IMR-90 (cell line): ENCODE results near the gene FAF1. TPM values are rescaled to one million over a fixed set of nuclear protein-coding genes. Genes with fewer than 3 reads are reported as not detected.

Experiments used
- ATAC-seq: fragments of 200-7000 bp; cut with Tn5 transposase; 2 replicates; pipeline ENCODE4 v1.9.1; 2020; ENCODE audit warnings: low read depth, mild to moderate bottlenecking, moderate library complexity
- BruUV-seq: library from RNA; stranded (reverse); fragments of 400-500 nt; replicated peaks from 2 replicates; lab custom pipeline; 2021; lab: Mats Ljungman, UMichigan
- CTCF ChIA-PET: fragments of 300-600 bp; formaldehyde crosslinking; extraction: SDS; loops from one replicate; lab custom pipeline; 2021; ENCODE audit warnings: antibody characterized with exemption; lab: Yijun Ruan, JAX
- POLR2A ChIA-PET: fragments of 300-600 bp; sonication (Branson Sonifier 250); formaldehyde crosslinking; loops from one replicate; lab custom pipeline; 2022; ENCODE audit warnings: antibody characterized with exemption; ENCODE audit not compliant: unreplicated experiment; lab: Charles Lee
- DNase-seq: peaks from one replicate; pipeline ENCODE4 v3.0.0; 2013
- H2AFZ ChIP-seq: replicated peaks from 2 replicates; pipeline ENCODE3; 2013; ENCODE audit warnings: low read length, mild to moderate bottlenecking; ENCODE audit not compliant: poor library complexity
- H2AK5ac ChIP-seq: 2 replicates; pipeline ENCODE4 v1.6.1; 2013; ENCODE audit warnings: low read depth, low read length, inconsistent platforms
- H2AK9ac ChIP-seq: replicated peaks from 2 replicates; pipeline ENCODE3; 2013; ENCODE audit warnings: mild to moderate bottlenecking, low read depth, low read length, moderate library complexity; ENCODE audit not compliant: poor library complexity
- H2BK120ac ChIP-seq: 2 replicates; pipeline ENCODE4 v1.6.1; 2013; ENCODE audit warnings: low read depth, low read length, inconsistent platforms
- H2BK15ac ChIP-seq: 3 replicates; pipeline ENCODE4 v1.6.1; 2013; ENCODE audit warnings: low read depth, low read length, inconsistent platforms
- H2BK20ac ChIP-seq: 2 replicates; pipeline ENCODE4 v1.6.1; 2013; ENCODE audit warnings: low read depth, mild to moderate bottlenecking, inconsistent platforms, low read length, moderate library complexity
- H2BK5ac ChIP-seq: 2 replicates; pipeline ENCODE4 v1.6.1; 2013; ENCODE audit warnings: mild to moderate bottlenecking, low read depth, low read length, inconsistent platforms; ENCODE audit not compliant: poor library complexity, severe bottlenecking
- H3K14ac ChIP-seq: replicated peaks from 2 replicates; pipeline ENCODE4 v1.6.1; 2013; ENCODE audit warnings: low read depth, low read length, inconsistent platforms
- H3K18ac ChIP-seq: 2 replicates; pipeline ENCODE4 v1.6.1; 2013; ENCODE audit warnings: low read depth, low read length, control low read depth
- H3K23ac ChIP-seq: 2 replicates; pipeline ENCODE4 v1.6.1; 2013; ENCODE audit warnings: low read depth, low read length, inconsistent platforms
- H3K27ac ChIP-seq: 2 replicates; pipeline ENCODE4 v1.5.1; 2013; ENCODE audit warnings: mild to moderate bottlenecking, control low read depth, low read length; ENCODE audit not compliant: insufficient read depth
- H3K27me3 ChIP-seq: 2 replicates; pipeline ENCODE4 v1.6.1; 2013; ENCODE audit warnings: low read length; ENCODE audit not compliant: control insufficient read depth, insufficient read depth
- H3K36me3 ChIP-seq: 2 replicates; pipeline ENCODE4 v1.6.1; 2013; ENCODE audit warnings: low read length, mixed read lengths; ENCODE audit not compliant: control insufficient read depth, insufficient read depth
- H3K4ac ChIP-seq: 2 replicates; pipeline ENCODE4 v1.6.1; 2013; ENCODE audit warnings: low read depth, low read length, inconsistent platforms
- H3K4me1 ChIP-seq: 2 replicates; pipeline ENCODE4 v1.6.1; 2013; ENCODE audit warnings: low read length, mixed read lengths; ENCODE audit not compliant: control insufficient read depth, insufficient read depth
- H3K4me2 ChIP-seq: 2 replicates; pipeline ENCODE4 v1.6.1; 2013; ENCODE audit warnings: low read depth, mild to moderate bottlenecking, control low read depth, low read length, moderate library complexity
- H3K4me3 ChIP-seq: 2 replicates; pipeline ENCODE4 v1.5.1; 2013; ENCODE audit warnings: low read depth, mild to moderate bottlenecking, control low read depth, low read length, moderate library complexity; ENCODE audit not compliant: insufficient read depth
- H3K56ac ChIP-seq: 2 replicates; pipeline ENCODE4 v1.6.1; 2013; ENCODE audit warnings: low read length, inconsistent platforms; ENCODE audit not compliant: insufficient read depth; ENCODE audit errors: extremely low read depth
- H3K79me1 ChIP-seq, 2 experiments: 2 replicates each; pipeline ENCODE4 v1.6.1; 2013; ENCODE audit warnings: low read length in 2 of 2, inconsistent platforms in 1 of 2, low read depth in 1 of 2
- H3K9ac ChIP-seq: 2 replicates; pipeline ENCODE4 v1.6.1; 2013; ENCODE audit warnings: low read depth, low read length, control low read depth
- H3K9me1 ChIP-seq: 2 replicates; pipeline ENCODE4 v1.6.1; 2013; ENCODE audit warnings: low read length, inconsistent platforms; ENCODE audit not compliant: insufficient read depth
- H3K9me3 ChIP-seq: 2 replicates; pipeline ENCODE4 v1.6.1; 2013; ENCODE audit warnings: low read length; ENCODE audit not compliant: control insufficient read depth, insufficient read depth
- H4K20me1 ChIP-seq: 2 replicates; pipeline ENCODE4 v1.6.1; 2013; ENCODE audit warnings: low read length, inconsistent platforms; ENCODE audit not compliant: insufficient read depth
- H4K5ac ChIP-seq: 2 replicates; pipeline ENCODE4 v1.6.1; 2013; ENCODE audit warnings: mild to moderate bottlenecking, low read depth, low read length, control low read depth
- H4K8ac ChIP-seq, 2 experiments: 2 replicates each; pipeline ENCODE4 v1.6.1; 2013; ENCODE audit warnings: low read depth in 2 of 2, low read length in 2 of 2, control low read depth in 1 of 2, inconsistent platforms in 1 of 2
- H4K91ac ChIP-seq: 2 replicates; pipeline ENCODE4 v1.6.1; 2013; ENCODE audit warnings: low read depth, low read length, inconsistent platforms; ENCODE audit not compliant: insufficient read depth
- CHD1 ChIP-seq: IDR thresholded peaks from 2 replicates; pipeline ENCODE4 v1.6.1; 2012; ENCODE audit warnings: low read depth, low read length, improper control_type of control experiment
- FOS ChIP-seq: fragments of 150-350 bp; IDR thresholded peaks from 2 replicates; pipeline ENCODE4 v1.6.1; 2016; ENCODE audit warnings: low read depth, low read length
- MAFK ChIP-seq: IDR thresholded peaks from 2 replicates; pipeline ENCODE4 v1.6.1; 2012; ENCODE audit warnings: low read depth, low read length, improper control_type of control experiment
- MAZ ChIP-seq: IDR thresholded peaks from 2 replicates; pipeline ENCODE4 v1.6.1; 2012; ENCODE audit warnings: low read depth, mild to moderate bottlenecking, low read length, improper control_type of control experiment, moderate library complexity, borderline replicate concordance
- NFE2L2 ChIP-seq: fragments of 150-350 bp; IDR thresholded peaks from 2 replicates; pipeline ENCODE4 v1.6.1; 2016; ENCODE audit warnings: low read depth, mild to moderate bottlenecking, low read length
- WGBS, 2 experiments: methylation state at CpG; one replicate each; pipeline versions ENCODE4 v1.1.5 to v1.1.7; 2013; ENCODE audit warnings: missing lambda C conversion rate in 2 of 2; ENCODE audit not compliant: insufficient read length in 1 of 2; ENCODE audit errors: extremely low coverage in 2 of 2; 5-methylcytosine and 5-hydroxymethylcytosine counted together
- dilution Hi-C: fragments of 300-500 bp; cut with HindIII; formaldehyde crosslinking; loops from one replicate; pipeline ENCODE4 v1.14.3; 2018; ENCODE audit warnings: low sequenced_read_pairs; ENCODE audit not compliant: unreplicated experiment
- in situ Hi-C: fragments of 300-500 bp; cut with MboI; formaldehyde crosslinking; loops from 3 replicates; pipeline ENCODE4 v1.14.3; 2019; ENCODE audit warnings: low sequenced_read_pairs, inconsistent platforms, mixed read lengths
- intact Hi-C: fragments of 100-400 bp; cut with micrococcal nuclease; formaldehyde crosslinking; loops from 2 replicates; pipeline ENCODE4 v1.10.0; 2022
- polyA plus RNA-seq, 3 experiments: library from polyadenylated mRNA; depleted of rRNA; stranded (reverse); fragments of >200 nt; gene quantifications; 2 replicates each; pipeline ENCODE4 v1.2.3, GENCODE V29; 2012; ENCODE audit warnings: low replicate concordance in 1 of 3
- total RNA-seq: library from RNA; depleted of rRNA; stranded (reverse); fragments of >200 nt; gene quantifications from 2 replicates; pipeline ENCODE4 v1.2.3, GENCODE V29; 2012
- TF ChIP-seq, protein P1 (sequence below): fragments of 150-350 bp; IDR thresholded peaks from 2 replicates; pipeline ENCODE4 v1.6.1; 2016; ENCODE audit warnings: low read depth, mild to moderate bottlenecking, low read length, moderate library complexity, borderline replicate concordance
- TF ChIP-seq, protein P2 (sequence below): fragments of 150-350 bp; IDR thresholded peaks from 2 replicates; pipeline ENCODE4 v1.6.1; 2017; ENCODE audit warnings: mild to moderate bottlenecking, antibody characterized with exemption, low read length, low read depth

The FAF1 gene
- total and polyA plus RNA-seq, 2 of the 4 experiments (the other 2 are of a cell fraction) = 18.8 to 72.9 TPM

DNA sequence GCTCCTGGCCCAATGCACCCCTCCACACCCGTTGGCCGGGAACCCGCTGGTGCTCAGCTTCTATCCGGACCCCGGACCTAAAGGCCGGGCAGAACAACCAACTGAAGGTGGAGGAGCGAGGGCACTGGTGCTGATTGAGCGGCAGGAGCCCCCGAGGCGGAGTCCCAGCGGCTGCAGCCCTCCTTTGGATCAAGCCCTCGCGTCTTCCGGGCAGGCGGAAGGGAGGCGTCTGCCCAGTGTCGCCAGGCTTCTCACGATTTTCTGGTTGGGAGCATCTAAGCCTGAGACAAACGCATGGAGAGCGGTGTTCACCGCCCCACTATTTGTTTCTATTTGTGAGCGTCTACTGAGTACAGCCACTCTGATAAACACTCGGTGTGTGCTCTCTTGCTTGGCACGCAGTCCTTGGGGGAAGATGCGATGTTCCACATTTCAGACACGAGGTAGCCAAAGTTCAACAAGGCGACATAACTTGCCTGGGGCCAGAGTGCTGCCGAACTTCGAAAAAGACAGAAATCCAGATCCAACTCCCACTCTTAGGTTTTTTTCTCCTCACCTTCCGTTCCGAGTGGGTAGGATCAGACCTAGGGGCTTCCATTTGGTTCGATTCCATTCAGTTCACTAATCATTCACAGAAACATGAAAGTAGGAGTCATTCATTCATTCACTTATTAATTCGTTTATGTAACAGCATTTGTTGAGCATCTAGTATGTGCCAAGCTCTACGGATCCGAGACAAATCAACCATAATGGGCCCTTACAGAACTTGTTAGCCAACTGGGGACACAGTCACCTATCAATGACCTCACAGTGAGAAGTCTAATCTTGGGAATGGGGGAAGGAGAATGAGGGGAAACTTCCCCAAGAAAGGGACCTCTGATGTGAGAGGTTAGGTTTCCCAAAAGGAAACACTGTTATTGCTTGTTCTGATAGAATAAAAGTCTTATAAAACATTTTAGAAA, 532.0 kb downstream of the FAF1 start:
- no peak overlapping the region for H3K56ac ChIP-seq
- no peak overlapping the region for H3K4me3 ChIP-seq
- 0 out of 2 replicates have a peak, but pooled peaks cover 20% of the 10 kb centered on the region for H4K20me1 ChIP-seq
- no peak overlapping the region for H3K4ac ChIP-seq
- peak overlapping the region; percentile 32 for H2AK9ac ChIP-seq
- H2AFZ ChIP-seq = peak overlapping the region; percentile 41
- DNase-seq (no peak), ATAC-seq (no peak; the same call in 1 of the 2 replicates)
- no TSS peak for BruUV-seq
- no peak overlapping the region for H3K27ac ChIP-seq
- H3K79me1 ChIP-seq = no peaks in the 10 kb centered on the region
- in situ Hi-C loops (no loop called here), dilution Hi-C loops (no loop called here), intact Hi-C loops (no loop called here)
- 1% methylated on average over 16 of the region's 35 CpGs; no CpG with 5 or more reads in 1 of the 2 experiments for WGBS, 2 experiments
- H2BK15ac ChIP-seq = no peak overlapping the region
- H3K9me3 ChIP-seq = peaks cover 10% of the 10 kb centered on the region
- no peak overlapping the region for H2BK5ac ChIP-seq
- H3K23ac ChIP-seq = peak overlapping the region; percentile 85
- no peak overlapping the region for H4K8ac ChIP-seq
- ChIA-PET POLR2A (no interaction called here), CTCF (no interaction called here)
- no peak overlapping the region for H3K9ac ChIP-seq
- TF ChIP-seq, protein P1, sequence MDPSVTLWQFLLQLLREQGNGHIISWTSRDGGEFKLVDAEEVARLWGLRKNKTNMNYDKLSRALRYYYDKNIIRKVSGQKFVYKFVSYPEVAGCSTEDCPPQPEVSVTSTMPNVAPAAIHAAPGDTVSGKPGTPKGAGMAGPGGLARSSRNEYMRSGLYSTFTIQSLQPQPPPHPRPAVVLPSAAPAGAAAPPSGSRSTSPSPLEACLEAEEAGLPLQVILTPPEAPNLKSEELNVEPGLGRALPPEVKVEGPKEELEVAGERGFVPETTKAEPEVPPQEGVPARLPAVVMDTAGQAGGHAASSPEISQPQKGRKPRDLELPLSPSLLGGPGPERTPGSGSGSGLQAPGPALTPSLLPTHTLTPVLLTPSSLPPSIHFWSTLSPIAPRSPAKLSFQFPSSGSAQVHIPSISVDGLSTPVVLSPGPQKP = no peak
- TF ChIP-seq FOS = no peak
- TF ChIP-seq MAFK = no peak
- no peak for TF ChIP-seq MAZ
- TF ChIP-seq CHD1 = no peak
- TF ChIP-seq, protein P2, sequence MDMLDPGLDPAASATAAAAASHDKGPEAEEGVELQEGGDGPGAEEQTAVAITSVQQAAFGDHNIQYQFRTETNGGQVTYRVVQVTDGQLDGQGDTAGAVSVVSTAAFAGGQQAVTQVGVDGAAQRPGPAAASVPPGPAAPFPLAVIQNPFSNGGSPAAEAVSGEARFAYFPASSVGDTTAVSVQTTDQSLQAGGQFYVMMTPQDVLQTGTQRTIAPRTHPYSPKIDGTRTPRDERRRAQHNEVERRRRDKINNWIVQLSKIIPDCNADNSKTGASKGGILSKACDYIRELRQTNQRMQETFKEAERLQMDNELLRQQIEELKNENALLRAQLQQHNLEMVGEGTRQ = no peak
- no peak for TF ChIP-seq NFE2L2
- H3K27me3 ChIP-seq = peaks cover 86% of the 10 kb centered on the region
- no peak overlapping the region for H2BK20ac ChIP-seq
- H3K9me1 ChIP-seq = peaks cover 12% of the 10 kb centered on the region
- no peak overlapping the region for H2AK5ac ChIP-seq
- H4K5ac ChIP-seq = no peak overlapping the region
- H4K91ac ChIP-seq = no peak overlapping the region
- H2BK120ac ChIP-seq = no peak overlapping the region
- H3K14ac ChIP-seq = no peak overlapping the region
- H3K18ac ChIP-seq = no peak overlapping the region
- H3K4me1 ChIP-seq = peaks cover 3% of the 10 kb centered on the region; the same call in 1 of the 2 replicates
- H3K36me3 ChIP-seq = no peaks in the 10 kb centered on the region
- H3K4me2 ChIP-seq = no peak overlapping the region
